ENCODE results near the gene ARRB1.

The ARRB1 gene

GRCh38 chr11:75330291-75330690 is 21.2 kb downstream of the ARRB1 start:
- FAIRE-seq (no peak), DNase-seq (ENCODE audit: insufficient read length, low spot score) (no peak)
- no peak for TF ChIP-seq POLR2A (IDR thresholded peaks at IDR 0.05; ENCODE audit: low read depth, low read length)

- DNase-seq (ENCODE audit: insufficient read length, low spot score) = peak; percentile 70
- no peak for TF ChIP-seq POLR2A (IDR thresholded peaks at IDR 0.05; ENCODE audit: low read depth, low read length)
- FAIRE-seq = peak; percentile 48
Observed at GRCh38 chr11:75328426-75329277, 22.8 kb downstream of the ARRB1 start.

- no peak for TF ChIP-seq POLR2A (IDR thresholded peaks at IDR 0.05; ENCODE audit: low read depth, low read length)
- DNase-seq (ENCODE audit: insufficient read length, low spot score) (no peak), FAIRE-seq (no peak)
Observed at GRCh38 chr11:75326439-75326810, 25.0 kb downstream of the ARRB1 start.

- DNase-seq (ENCODE audit: insufficient read length, low spot score) = peak; percentile 93
- FAIRE-seq = no peak
Observed at GRCh38 chr11:75325713-75326438, 25.6 kb downstream of the ARRB1 start.

GRCh38 chr11:75324740-75325139 is 26.7 kb downstream of the ARRB1 start:
- no peak for DNase-seq (ENCODE audit: insufficient read length, low spot score)
- FAIRE-seq = no peak
- TF ChIP-seq POLR2A (IDR thresholded peaks at IDR 0.05; ENCODE audit: low read depth, low read length) = no peak

More at GRCh38 chr11:75325713-75326438, 25.6 kb downstream of the ARRB1 start:
- no peak for TF ChIP-seq POLR2A (IDR thresholded peaks at IDR 0.05; ENCODE audit: low read depth, low read length)

GRCh38 chr11:75324189-75324588 is 27.3 kb downstream of the ARRB1 start:
- DNase-seq (ENCODE audit: insufficient read length, low spot score) (no peak), FAIRE-seq (no peak)
- no peak for TF ChIP-seq POLR2A (IDR thresholded peaks at IDR 0.05; ENCODE audit: low read depth, low read length)

- TF ChIP-seq POLR2A (IDR thresholded peaks at IDR 0.05; ENCODE audit: low read depth, low read length) = no peak
- DNase-seq (ENCODE audit: insufficient read length, low spot score) (no peak), FAIRE-seq (no peak)
Observed at GRCh38 chr11:75323609-75324008, 27.9 kb downstream of the ARRB1 start.

GRCh38 chr11:75320643-75321042 is 30.8 kb downstream of the ARRB1 start:
- DNase-seq (ENCODE audit: insufficient read length, low spot score) (no peak), FAIRE-seq (no peak)

GRCh38 chr11:75320046-75320618 is 31.3 kb downstream of the ARRB1 start:
- no peak for TF ChIP-seq POLR2A (IDR thresholded peaks at IDR 0.05; ENCODE audit: low read depth, low read length)
- FAIRE-seq = no peak
- no peak for DNase-seq (ENCODE audit: insufficient read length, low spot score)

More at GRCh38 chr11:75320643-75321042, 30.8 kb downstream of the ARRB1 start:
- TF ChIP-seq POLR2A (IDR thresholded peaks at IDR 0.05; ENCODE audit: low read depth, low read length) = no peak

GRCh38 chr11:75319035-75319877 is 32.2 kb downstream of the ARRB1 start:
- no peak for FAIRE-seq

GRCh38 chr11:75317446-75318122 is 33.9 kb downstream of the ARRB1 start:
- no peak for DNase-seq (ENCODE audit: insufficient read length, low spot score)
- TF ChIP-seq POLR2A (IDR thresholded peaks at IDR 0.05; ENCODE audit: low read depth, low read length) = no peak
- no peak for FAIRE-seq

More at GRCh38 chr11:75319035-75319877, 32.2 kb downstream of the ARRB1 start:
- TF ChIP-seq POLR2A (IDR thresholded peaks at IDR 0.05; ENCODE audit: low read depth, low read length) = no peak
- DNase-seq (ENCODE audit: insufficient read length, low spot score) = peak; percentile 25

GRCh38 chr11:75315439-75315805 is 36.0 kb downstream of the ARRB1 start:
- FAIRE-seq = no peak
- TF ChIP-seq POLR2A (IDR thresholded peaks at IDR 0.05; ENCODE audit: low read depth, low read length) = no peak
- no peak for DNase-seq (ENCODE audit: insufficient read length, low spot score)
